ENCODE data around the gene RECK. TPM values are rescaled to one million over a fixed set of nuclear protein-coding genes. Genes with fewer than 3 reads are reported as not detected.

Gene RECK
- total and polyA plus RNA-seq, 3 donors from 2014 or later = 10.1 to 17.6 (median 15.4) TPM

DNA sequence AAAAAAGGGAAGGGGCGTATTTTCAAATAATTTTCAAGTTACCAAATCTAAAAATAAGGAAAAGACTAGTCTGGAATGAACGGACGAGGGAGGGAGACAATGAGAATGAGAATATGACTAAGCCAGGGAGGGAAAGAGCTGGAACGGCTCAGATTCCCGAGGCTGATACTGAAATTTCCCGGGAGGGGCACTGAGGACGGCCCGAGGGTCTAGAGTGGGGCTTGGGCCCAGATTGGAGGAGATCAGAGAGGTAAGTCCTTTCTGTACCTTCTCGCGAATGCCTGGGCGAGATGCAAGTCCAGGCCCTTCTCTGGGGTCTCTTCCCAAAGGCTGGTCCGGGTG, 129.1 kb downstream of the RECK start:
- intact Hi-C loops (cut with DNase I; ENCODE audit: low total_unique reads) = loop anchor here (5.0 to 10.0 kb wide), 2 partner anchors 61 to 157 kb away; no protein-coding TSS in a partner anchor
- TF ChIP-seq, protein P1, sequence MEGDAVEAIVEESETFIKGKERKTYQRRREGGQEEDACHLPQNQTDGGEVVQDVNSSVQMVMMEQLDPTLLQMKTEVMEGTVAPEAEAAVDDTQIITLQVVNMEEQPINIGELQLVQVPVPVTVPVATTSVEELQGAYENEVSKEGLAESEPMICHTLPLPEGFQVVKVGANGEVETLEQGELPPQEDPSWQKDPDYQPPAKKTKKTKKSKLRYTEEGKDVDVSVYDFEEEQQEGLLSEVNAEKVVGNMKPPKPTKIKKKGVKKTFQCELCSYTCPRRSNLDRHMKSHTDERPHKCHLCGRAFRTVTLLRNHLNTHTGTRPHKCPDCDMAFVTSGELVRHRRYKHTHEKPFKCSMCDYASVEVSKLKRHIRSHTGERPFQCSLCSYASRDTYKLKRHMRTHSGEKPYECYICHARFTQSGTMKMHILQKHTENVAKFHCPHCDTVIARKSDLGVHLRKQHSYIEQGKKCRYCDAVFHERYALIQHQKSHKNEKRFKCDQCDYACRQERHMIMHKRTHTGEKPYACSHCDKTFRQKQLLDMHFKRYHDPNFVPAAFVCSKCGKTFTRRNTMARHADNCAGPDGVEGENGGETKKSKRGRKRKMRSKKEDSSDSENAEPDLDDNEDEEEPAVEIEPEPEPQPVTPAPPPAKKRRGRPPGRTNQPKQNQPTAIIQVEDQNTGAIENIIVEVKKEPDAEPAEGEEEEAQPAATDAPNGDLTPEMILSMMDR (IDR thresholded peaks at IDR 0.05) = no peak
- no peak for TF ChIP-seq POLR2A (IDR thresholded peaks at IDR 0.05)
- no peaks in the 10 kb centered on the region for H3K9me3 ChIP-seq
- H3K36me3 ChIP-seq (ENCODE audit: low read depth, missing control alignments) = no peaks in the 10 kb centered on the region
- no peak for DNase-seq
- 14 to 39% methylated on average over 9 to 12 of the region's 12 CpGs for WGBS, 2 donors
- peak overlapping the region in 1 of 2 donors; percentile 74 for H3K27ac ChIP-seq
- no peaks in the 10 kb centered on the region for H3K27me3 ChIP-seq
- H3K4me3 ChIP-seq = peak overlapping the region; percentile 55 to 61
- H3K4me1 ChIP-seq = peaks cover 9% of the 10 kb centered on the region

DNA sequence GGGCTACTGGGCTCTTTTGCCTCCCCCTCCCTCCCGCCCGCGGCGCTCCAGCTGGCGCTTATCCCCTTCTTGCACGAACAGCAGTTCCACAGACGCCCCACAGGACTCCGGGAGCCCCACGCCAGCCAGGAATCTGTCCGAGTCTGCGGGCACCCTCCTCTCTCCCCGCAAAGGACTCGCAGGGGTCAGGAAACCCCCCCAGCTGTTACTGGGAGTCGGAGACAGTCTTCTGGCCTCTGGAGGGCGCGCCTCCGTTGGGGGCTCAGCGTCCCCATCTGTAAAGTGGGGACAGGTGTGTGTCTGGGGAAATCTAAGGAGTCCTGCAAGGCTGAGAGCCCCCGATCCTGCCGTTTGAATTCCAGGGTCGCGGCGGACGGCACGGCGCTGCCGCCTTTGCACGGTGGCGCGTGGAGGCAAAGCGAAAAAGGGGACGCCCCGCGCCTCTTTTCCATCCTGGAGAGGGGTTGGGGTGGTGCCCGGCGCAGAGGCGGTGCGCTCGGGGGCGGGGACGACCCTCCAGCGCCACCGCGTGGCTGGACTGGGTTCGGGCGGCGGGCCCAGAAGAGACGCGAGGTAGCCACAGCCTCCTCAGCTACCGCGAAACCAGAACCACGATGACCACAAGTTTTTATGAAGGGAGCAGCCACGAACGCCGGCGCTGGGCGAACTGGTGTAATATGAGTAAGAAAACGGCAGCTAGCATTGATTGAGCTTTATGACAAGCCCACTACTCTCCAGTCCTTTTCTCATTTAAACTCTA, 129.6 kb downstream of the RECK start:
- intact Hi-C loops (cut with DNase I; ENCODE audit: low total_unique reads) = loop anchor here (5.0 to 10.0 kb wide), 2 partner anchors 62 to 156 kb away; no protein-coding TSS in a partner anchor
- Histone ChIP-seq H3K27ac (peak overlapping the region in 1 of 2 donors; percentile 74), H3K27me3 (no peaks in the 10 kb centered on the region), H3K4me3 (peak overlapping the region; percentile 55 to 61), H3K36me3 (ENCODE audit: low read depth, missing control alignments) (no peaks in the 10 kb centered on the region), H3K9me3 (no peaks in the 10 kb centered on the region), H3K4me1 (peaks cover 9% of the 10 kb centered on the region)
- DNase-seq = peak; percentile 84
- WGBS, 2 donors = 0 to 3% methylated on average over 25 to 57 of the region's 58 CpGs
- TF ChIP-seq, protein P1 (IDR thresholded peaks at IDR 0.05) = peak; percentile 75 to 94 (median 85)
- TF ChIP-seq POLR2A (IDR thresholded peaks at IDR 0.05) = no peak

DNA sequence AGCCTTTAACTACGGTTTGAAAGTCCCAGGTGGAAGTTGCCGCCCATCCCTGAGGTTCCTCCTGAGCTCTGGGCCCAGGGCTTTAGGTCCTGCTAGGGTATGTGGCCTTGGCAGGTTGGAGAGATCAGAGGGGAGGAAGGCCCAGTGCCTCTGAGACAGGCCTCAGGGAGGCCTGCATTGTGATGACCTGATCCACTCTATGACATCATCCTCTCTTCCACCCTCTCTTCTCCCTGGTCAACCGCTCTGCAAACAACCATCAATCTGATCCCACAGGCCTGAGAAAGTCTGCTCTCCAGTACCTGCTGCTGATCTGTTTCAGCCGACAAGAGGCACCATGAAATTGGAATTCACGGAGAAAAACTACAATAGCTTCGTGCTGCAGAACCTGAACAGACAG, 132.5 kb downstream of the RECK start, which contains the start of gene CCIN:
Gene CCIN (plus strand): TSS at position 223 of the 400 bp plus-strand sequence. CDS start 115 bp downstream, at position 338.
- intact Hi-C loops (cut with DNase I; ENCODE audit: low total_unique reads) = loop anchor here (5.0 to 10.0 kb wide), 2 partner anchors 64 to 153 kb away; no protein-coding TSS in a partner anchor
- DNase-seq = no peak

DNA sequence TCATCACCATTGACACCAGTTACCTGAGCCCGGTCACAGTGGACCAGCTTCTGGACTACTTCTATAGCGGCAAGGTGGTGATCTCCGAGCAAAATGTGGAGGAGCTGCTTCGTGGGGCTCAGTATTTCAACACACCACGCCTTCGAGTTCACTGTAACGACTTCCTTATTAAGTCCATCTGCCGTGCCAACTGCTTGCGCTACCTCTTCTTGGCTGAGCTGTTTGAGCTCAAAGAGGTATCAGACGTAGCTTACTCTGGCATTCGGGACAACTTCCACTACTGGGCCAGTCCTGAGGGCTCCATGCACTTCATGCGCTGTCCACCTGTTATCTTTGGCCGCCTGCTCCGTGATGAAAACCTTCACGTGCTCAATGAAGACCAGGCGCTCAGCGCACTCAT, 133.0 kb downstream of the RECK start:
- Histone ChIP-seq H3K4me1 (no peaks in the 10 kb centered on the region), H3K36me3 (ENCODE audit: low read depth, missing control alignments) (no peaks in the 10 kb centered on the region), H3K27ac (no peak overlapping the region), H3K4me3 (no peak overlapping the region), H3K9me3 (no peaks in the 10 kb centered on the region), H3K27me3 (no peaks in the 10 kb centered on the region)
- DNase-seq = no peak
- intact Hi-C loops (cut with DNase I; ENCODE audit: low total_unique reads) = loop anchor here (5.0 to 10.0 kb wide), 2 partner anchors 65 to 153 kb away; no protein-coding TSS in a partner anchor
- TF ChIP-seq POLR2A (IDR thresholded peaks at IDR 0.05) = no peak
- TF ChIP-seq, protein P1 (IDR thresholded peaks at IDR 0.05) = no peak
- 92 to 95% methylated on average over 16 to 17 of the region's 17 CpGs for WGBS, 2 donors

More for the DNA sequence above, 132.5 kb downstream of the RECK start, which contains the start of gene CCIN:
- WGBS, 2 donors = 90 to 93% methylated on average over 4 to 6 of the region's 6 CpGs
- Histone ChIP-seq H3K9me3 (no peaks in the 10 kb centered on the region), H3K4me1 (no peaks in the 10 kb centered on the region), H3K36me3 (ENCODE audit: low read depth, missing control alignments) (no peaks in the 10 kb centered on the region), H3K4me3 (no peak within 1 kb of the TSS), H3K27me3 (no peaks in the 10 kb centered on the region), H3K27ac (no peak within 1 kb of the TSS)
- TF ChIP-seq, protein P1 (IDR thresholded peaks at IDR 0.05) = no peak
- TF ChIP-seq POLR2A (IDR thresholded peaks at IDR 0.05) = no peak
